ENCODE results near the gene HNRNPA0. TPM values are rescaled to one million over a fixed set of nuclear protein-coding genes. Genes with fewer than 3 reads are reported as not detected.

HNRNPA0 gene
- total and polyA plus RNA-seq, 12 donors: 7.9 to 23.8 (median 17.4) TPM

DNA sequence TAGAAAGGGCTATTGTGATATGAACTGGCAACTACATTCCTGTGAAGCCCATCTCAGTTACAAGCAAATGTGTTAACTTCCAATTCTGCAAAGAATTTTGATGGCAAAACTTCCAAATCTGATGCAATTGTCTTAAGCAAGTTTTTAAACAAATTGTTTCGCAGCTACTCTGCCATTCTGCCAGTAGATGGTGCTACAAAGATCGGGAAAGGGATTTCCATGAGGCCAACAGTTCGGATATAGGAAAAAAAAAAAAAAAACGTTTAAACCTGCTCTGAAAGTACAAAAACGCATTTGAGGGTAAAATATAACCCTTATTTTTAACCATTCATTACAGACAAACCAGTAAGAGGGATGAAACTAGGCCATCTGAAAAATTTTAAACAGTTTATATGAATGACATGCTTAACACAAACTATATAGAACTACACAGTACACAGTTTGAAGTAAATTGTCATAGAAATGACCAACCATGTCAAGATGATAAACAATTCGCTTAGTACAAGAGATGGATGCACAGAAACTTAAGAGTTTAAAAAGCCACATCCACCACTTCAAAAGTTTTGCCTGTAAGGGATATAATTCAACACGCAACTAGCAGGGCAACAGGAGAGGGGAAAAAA lies 2.2 kb downstream of the HNRNPA0 start:
- peak in 1 of 2 donors; percentile 27 for DNase-seq
- intact Hi-C loops (cut with DNase I): loop anchor here in 4 of 10 donors (5.0 to 10.0 kb wide), 3 partner anchors 280 to 383 kb away; partner anchors contain the start of genes FAM13B (in 2 of the 4) and NME5 (in 2 of the 4)
- TF ChIP-seq, protein P1, sequence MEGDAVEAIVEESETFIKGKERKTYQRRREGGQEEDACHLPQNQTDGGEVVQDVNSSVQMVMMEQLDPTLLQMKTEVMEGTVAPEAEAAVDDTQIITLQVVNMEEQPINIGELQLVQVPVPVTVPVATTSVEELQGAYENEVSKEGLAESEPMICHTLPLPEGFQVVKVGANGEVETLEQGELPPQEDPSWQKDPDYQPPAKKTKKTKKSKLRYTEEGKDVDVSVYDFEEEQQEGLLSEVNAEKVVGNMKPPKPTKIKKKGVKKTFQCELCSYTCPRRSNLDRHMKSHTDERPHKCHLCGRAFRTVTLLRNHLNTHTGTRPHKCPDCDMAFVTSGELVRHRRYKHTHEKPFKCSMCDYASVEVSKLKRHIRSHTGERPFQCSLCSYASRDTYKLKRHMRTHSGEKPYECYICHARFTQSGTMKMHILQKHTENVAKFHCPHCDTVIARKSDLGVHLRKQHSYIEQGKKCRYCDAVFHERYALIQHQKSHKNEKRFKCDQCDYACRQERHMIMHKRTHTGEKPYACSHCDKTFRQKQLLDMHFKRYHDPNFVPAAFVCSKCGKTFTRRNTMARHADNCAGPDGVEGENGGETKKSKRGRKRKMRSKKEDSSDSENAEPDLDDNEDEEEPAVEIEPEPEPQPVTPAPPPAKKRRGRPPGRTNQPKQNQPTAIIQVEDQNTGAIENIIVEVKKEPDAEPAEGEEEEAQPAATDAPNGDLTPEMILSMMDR (IDR thresholded peaks at IDR 0.05): peak; percentile 59 to 89 (median 73)
- Histone ChIP-seq H3K36me3 (peaks cover 0 to 20% (median 0%) of the 10 kb centered on the region in 9 donors), H3K27ac (peak overlapping the region in 9 of 10 donors; percentile 92 to 100 (median 99)), H3K4me3 (peak overlapping the region; percentile 69 to 97 (median 88)), H3K9me3 (no peaks in the 10 kb centered on the region), H3K27me3 (no peaks in the 10 kb centered on the region), H3K4me1 (peaks cover 4 to 55% (median 42%) of the 10 kb centered on the region in 9 donors)
- 2 to 3% methylated on average over 7 of the region's 7 CpGs for WGBS, 2 donors
- ATAC-seq: no peak

DNA sequence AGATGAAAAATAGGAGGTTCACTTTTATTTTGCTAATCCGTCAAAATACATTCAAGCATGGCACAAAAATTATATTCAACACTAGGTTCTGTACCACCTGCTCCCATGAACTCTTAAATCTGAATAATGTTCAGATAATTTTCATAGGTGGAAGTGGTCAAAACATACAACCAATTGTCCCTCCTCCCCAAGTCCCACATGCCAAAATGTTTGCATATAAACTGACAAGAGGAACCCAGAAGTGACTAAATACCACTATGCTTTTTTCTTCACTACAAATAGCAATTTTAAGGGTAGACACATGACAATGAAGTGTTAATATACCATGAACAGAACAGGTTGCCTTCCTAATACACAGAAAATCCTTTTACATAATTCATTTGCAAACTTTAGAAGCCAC lies 3.7 kb downstream of the HNRNPA0 start:
- no peak for ATAC-seq
- no peak overlapping the region for H3K27ac ChIP-seq
- H3K4me1 ChIP-seq: peaks cover 4 to 53% (median 42%) of the 10 kb centered on the region in 9 donors
- 72 to 82% methylated on average over 1 of the region's 1 CpG for WGBS, 2 donors
- intact Hi-C loops (cut with DNase I): loop anchor here in 4 of 10 donors (5.0 to 10.0 kb wide), 3 partner anchors 282 to 384 kb away; partner anchors contain the start of genes FAM13B (in 2 of the 4) and NME5 (in 2 of the 4)
- no peaks in the 10 kb centered on the region for H3K27me3 ChIP-seq
- peaks cover 0 to 20% (median 0%) of the 10 kb centered on the region in 9 donors for H3K36me3 ChIP-seq
- no peak overlapping the region for H3K4me3 ChIP-seq
- TF ChIP-seq, protein P1 (IDR thresholded peaks at IDR 0.05): no peak
- no peaks in the 10 kb centered on the region for H3K9me3 ChIP-seq
- DNase-seq: no peak

DNA sequence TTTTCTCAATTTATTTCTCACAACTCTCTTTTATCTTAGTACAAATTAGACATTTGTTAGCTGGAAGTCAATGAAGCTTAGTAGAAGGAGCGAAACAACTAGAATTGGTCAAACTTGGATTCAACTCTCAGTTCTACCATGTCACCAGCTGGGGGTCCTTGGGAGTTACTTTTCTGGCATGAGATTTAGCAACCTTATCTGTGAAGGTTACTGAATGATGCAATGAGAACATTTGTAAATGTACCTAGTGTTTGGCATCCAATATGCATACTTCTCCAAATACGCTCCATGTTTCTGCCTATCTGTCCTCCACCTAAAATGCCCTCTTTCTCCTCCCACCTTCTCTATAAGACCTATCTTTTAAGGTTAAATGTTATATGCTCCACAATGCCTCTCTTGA lies 6.3 kb downstream of the HNRNPA0 start:
- Histone ChIP-seq H3K36me3 (peaks cover 0 to 20% (median 0%) of the 10 kb centered on the region in 9 donors), H3K27me3 (no peaks in the 10 kb centered on the region), H3K4me3 (no peak overlapping the region), H3K4me1 (peaks cover 4 to 47% (median 38%) of the 10 kb centered on the region in 9 donors), H3K27ac (no peak overlapping the region), H3K9me3 (no peaks in the 10 kb centered on the region)
- DNase-seq (no peak), ATAC-seq (no peak)
- WGBS, 2 donors: 90 to 95% methylated on average over 2 of the region's 2 CpGs
- intact Hi-C loops (cut with DNase I): loop anchor here in 1 of 10 donors (10.0 kb wide), 1 partner anchor 123 kb away; no protein-coding TSS in a partner anchor
- TF ChIP-seq, protein P1 (IDR thresholded peaks at IDR 0.05): no peak

DNA sequence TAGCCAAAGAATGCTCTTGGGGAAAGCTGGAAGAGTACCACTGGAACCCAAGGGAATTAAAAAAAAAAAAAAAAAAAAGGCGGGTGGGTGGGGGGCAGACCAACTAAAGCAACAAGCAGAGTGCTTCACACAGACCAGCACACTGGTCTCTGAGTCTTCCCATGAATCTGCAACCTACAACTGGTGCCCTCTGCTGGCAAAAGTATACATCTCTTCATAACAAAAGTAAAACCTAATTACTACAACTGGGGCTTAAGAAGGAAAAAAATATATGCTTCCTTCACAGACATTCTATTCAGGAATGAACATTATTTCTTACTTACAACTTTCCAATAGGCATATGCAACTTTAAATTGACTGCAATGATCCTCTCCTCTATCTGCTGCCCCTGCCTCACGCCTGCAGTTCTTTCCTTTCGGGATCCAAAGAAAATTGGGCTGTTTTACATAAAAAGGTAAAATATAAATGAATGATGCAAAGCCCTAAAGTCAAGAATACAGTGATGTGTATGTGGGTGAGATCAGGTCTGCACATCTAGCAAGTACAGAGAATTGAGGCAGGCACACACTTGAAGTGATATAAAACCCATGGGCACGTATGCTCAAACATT lies 11.0 kb downstream of the HNRNPA0 start:
- Histone ChIP-seq H3K27me3 (no peaks in the 10 kb centered on the region), H3K4me1 (peaks cover 0 to 24% (median 9%) of the 10 kb centered on the region in 9 donors), H3K9me3 (peaks cover 0 to 4% (median 0%) of the 10 kb centered on the region in 11 donors), H3K36me3 (no peaks in the 10 kb centered on the region), H3K4me3 (no peak overlapping the region), H3K27ac (no peak overlapping the region)
- intact Hi-C loops (cut with DNase I): loop anchor here (1.0 to 10.0 kb wide), 8 partner anchors 78 to 118 kb away; no protein-coding TSS in a partner anchor
- TF ChIP-seq, protein P1 (IDR thresholded peaks at IDR 0.05): peak; percentile 52 to 81 (median 68)
- 74 to 75% methylated on average over 4 of the region's 4 CpGs for WGBS, 2 donors
- DNase-seq (peak in 1 of 2 donors; percentile 78), ATAC-seq (peak; percentile 46 to 84 (median 79))

Data from heart right ventricle (tissue), 16 donors.